GM19099 (cell line): ENCODE data around the gene UNC13B.

Source experiments
- POLR2A ChIP-seq: IDR thresholded peaks from 3 replicates; pipeline ENCODE4 v1.6.1; 2011; ENCODE audit warnings: low read depth; ENCODE audit not compliant: insufficient read length; ENCODE audit errors: extremely low read depth

Gene UNC13B

DNA sequence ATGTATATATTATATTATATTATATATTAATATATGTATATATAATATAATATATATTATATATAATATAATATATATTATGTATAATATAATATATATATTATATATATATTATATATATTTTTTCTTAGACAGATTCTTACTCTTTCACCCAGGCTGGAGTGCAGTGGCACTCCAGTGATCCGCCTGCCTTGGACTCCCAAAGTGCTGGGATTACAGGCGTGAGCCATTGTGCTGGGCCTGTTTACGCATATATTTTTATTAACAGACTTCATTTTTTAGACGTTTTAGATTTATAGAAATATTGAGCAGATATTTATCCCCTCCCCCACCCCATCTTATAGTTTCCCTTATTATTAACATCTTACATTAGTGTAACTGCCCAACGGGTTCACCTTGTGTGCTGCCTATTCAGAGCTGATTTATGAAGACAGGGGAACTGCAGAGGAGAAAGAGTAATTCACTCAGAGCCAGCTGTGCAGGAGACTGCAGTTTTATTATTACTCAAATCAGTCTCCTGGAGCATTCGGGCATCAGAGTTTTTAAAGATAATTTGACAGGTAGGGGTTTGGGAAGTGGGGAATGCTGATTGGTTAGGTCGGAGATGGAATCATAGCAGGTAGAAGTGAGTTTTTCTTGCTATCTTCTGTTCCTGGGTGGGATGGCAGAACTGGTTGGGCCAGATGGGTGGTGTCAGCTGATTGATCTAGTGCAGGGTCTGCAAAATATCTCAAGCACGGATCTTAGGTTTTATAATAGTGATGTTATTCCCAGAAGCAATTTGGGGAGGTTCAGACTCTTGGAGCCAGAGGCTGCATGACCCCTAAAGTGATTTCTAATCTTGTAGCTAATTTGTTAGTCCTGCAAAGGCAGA is 93.4 kb downstream of the UNC13B start:
- no peak for TF ChIP-seq POLR2A

DNA sequence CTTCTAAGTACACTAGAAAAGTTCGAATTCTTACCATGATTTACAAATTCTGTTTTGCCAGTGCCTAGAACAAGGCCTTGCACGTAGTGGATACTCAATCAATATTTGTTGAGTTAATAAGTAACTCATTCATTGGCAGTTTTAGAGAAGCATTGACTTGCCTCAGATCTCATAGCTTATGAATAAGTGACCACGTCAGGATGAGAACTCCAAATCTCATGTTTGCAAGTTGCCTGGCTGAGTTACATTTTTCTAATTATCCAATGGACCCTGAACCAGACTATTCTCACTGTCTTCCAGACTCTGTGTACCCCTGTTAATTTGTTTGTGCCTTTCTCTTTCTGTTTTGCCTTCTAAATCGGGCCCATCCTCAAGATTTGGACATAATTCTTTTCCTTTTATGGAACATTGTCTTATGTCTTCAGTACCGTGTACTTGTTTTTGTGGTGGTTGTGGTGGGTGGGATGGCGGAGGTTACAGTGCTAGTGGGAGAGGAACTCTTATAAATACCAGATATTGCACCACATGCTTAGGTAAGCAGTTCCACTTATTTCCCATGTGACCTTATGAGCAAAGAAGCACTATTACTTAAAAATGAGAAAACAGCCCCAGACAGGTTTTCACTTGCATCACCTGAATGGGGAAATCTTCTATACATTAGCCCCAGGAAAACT is 96.3 kb downstream of the UNC13B start:
- no peak for TF ChIP-seq POLR2A

DNA sequence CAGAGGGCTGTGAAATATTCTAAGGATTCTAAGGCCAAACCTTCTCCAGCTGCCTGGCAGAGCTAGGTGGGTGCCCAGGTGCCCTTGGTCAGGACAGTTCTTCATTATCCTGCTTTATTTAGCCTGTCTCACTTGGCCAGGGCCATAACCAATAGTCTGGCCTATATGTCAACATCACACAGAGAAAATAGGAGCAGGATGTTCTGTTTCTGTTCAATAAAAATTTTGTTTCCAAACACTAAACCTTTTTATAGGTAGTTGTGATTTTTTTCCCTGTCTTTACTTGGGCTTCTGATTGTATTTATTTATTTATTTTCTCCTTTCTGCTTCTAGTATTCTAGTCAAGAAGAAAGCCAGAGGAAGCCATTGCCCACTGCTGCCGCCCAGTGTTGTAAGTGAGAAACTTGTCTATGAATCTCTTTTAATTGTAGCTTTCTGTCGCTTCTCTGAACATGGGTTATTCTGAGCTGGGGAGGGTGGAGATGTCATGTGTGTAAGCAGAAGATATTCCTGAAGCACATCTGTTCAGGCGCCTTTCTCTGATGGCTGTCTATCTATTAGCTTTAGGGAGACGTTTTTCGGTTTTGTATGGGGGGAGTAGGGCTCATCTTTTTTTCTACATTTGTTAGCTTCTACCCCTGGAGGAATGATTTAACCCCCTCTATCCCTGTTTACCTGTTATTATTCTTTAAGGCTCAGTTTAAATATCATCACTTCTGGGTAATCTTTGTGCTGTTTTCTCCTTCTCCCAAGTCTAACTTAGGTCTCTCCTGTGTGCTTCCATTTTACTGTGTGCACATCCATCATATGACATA is 97.1 kb downstream of the UNC13B start:
- no peak for TF ChIP-seq POLR2A

DNA sequence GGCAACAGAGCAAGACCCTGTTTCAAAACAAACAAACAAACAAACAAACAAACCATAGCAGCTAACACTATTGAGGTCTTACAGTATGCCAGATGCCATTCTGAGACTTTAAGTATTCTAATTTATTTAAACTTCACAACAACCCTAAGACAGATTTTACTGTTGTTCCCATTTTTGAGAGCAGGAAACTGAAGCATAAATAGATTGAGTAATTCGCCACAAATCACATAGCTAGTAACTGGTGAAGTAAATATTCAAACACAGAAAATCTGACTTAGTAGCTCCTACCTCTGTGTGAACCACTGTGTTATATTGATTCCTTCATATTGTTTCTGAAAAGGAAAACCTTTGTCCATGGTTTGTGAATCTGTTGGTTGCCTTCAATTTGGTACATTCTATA is 98.4 kb downstream of the UNC13B start:
- no peak for TF ChIP-seq POLR2A

DNA sequence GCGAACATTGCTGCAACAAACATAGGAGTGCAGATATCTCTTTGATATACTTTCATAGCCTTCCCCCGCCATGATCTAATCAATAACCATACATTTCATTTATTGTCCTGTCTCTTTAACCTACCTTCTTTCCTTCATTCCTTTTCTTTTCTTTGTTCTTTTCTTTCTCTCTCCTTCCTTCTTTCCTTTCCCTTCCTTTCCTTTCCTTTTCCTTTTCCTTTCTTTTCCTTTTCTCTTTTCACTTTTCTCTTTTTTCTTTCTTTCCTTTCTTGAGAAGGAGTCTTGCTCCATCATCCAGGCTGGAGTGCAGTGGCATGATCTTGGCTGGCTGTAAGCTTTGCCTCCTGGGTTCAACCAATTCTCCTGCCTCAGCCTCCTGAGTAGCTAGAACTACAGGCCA is 100.3 kb downstream of the UNC13B start:
- no peak for TF ChIP-seq POLR2A

DNA sequence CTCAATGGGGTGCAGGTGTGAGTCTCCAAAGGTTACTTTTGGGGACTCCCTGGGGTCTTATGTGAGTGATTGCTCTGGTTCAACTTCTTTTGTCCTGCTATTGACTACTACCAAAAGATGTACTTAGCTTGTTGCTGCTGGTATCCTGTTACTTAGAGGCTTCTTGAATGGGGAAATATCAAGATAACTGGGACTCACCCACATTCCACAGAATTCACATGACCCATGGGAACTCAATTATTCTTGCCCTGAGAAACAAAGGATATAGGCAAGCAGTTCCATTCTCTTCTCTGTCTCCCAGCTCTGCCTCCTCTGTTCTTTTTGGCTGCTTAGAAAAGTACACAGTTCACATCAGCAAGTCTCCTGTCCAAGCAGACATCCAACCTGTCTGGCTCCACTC is 105.9 kb downstream of the UNC13B start:
- TF ChIP-seq POLR2A = no peak

DNA sequence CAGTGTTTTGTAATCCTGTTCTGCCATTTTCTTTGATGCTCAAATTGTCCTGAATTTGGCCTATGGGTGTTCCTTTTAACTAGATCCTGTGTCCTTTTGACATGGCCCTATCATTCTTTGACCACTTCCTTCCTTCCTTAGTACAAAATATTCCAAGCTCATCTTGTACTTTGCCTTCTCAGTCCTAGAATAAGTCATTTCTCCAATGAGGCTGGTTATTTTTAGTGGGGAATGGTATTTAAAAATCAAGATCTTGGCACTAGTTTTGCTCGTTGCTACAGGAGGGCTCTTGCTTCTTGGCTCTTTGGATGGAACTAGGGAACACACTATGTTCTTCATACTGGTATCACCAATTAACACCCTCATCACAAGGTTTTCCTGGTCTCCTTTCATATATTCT is 108.1 kb downstream of the UNC13B start:
- no peak for TF ChIP-seq POLR2A

DNA sequence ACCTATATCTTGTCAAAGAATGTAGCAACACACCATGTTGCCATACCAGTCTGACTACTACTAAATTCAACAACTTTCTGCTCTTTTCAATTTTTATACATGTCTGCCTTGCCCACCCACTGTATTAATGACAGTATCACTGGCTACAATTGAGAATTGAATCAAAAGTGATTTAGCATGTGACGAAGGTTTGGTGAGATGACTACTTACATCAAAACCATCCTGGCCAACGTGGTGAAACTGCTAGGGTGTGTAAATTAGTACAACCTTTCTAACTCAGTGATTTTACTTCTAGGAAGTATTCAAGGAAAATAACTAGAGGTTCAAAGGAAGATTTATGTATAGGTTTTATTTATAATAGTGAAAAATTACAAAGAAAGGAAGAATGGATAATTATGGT is 109.8 kb downstream of the UNC13B start:
- no peak for TF ChIP-seq POLR2A

DNA sequence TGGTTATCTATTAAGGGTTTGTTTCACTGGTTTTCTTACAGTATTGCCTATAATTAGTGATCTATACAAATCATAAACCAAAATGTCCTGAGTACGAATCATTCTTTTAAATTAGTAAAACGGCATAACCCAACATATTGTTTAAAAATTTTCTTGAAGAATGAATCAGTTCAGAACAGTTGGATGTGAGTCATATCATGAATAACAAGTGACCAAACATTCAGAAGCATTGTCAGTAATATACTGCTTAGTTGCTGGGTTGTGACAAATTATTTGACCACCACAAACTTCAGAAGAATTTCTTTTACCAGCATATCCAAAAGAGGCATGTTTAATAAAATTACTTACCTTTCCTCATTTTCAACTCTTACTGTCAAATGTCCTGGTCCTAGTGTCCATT is 111.2 kb downstream of the UNC13B start:
- no peak for TF ChIP-seq POLR2A

DNA sequence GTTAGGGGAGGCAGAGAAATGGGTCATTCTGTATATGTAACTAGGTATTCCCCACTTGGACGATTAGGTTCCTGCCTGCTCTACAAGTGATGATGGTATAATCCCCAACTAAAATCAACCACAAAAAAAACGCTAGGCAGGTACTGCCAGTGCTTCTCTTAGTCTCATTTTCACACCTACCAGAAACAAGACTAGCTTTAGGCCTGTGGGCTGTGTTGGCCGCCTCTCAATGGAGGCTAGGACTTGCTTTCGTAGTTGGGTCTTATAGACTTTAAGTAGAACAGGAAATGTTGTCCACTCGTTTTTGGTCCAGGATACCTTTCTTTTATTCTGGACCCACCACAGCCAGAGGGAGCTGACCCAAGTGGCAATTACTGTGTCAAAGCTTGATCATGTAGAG is 111.8 kb downstream of the UNC13B start:
- no peak for TF ChIP-seq POLR2A

DNA sequence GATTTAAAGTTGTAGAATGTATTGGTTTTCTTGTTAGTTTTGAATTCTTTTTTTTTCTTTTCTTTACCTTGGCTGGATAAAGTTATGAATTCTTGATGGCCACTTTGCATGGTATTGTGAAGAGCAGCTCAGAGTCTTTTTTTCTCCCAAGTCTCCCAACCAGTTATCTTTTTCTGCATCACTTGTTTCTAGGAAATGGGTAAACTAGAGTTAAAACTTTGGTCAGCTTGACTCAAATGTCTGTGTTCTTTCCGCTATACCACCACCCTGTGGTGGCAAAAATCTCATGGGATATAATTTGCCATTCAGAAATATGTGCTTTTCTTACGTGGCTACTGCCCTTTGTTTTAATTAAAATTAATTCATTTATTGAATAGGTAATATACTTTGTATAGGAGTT is 113.2 kb downstream of the UNC13B start:
- TF ChIP-seq POLR2A = no peak

DNA sequence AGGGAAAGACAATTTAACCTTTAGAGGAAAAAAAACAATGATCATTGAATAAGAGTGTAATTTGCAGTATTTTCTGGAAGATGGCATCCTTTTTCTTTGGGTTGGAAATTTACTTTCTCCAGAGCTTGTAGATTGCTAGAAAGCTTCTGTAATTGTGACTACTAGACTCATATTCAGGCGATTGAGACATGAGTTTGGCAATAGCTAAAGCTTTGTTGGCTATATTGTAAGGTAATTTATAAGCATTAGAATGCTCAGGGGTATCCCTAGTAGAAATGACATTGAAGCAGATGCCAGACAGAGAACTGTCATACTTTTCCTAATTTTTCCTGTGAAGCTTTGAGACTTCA is 115.3 kb downstream of the UNC13B start:
- TF ChIP-seq POLR2A = no peak

DNA sequence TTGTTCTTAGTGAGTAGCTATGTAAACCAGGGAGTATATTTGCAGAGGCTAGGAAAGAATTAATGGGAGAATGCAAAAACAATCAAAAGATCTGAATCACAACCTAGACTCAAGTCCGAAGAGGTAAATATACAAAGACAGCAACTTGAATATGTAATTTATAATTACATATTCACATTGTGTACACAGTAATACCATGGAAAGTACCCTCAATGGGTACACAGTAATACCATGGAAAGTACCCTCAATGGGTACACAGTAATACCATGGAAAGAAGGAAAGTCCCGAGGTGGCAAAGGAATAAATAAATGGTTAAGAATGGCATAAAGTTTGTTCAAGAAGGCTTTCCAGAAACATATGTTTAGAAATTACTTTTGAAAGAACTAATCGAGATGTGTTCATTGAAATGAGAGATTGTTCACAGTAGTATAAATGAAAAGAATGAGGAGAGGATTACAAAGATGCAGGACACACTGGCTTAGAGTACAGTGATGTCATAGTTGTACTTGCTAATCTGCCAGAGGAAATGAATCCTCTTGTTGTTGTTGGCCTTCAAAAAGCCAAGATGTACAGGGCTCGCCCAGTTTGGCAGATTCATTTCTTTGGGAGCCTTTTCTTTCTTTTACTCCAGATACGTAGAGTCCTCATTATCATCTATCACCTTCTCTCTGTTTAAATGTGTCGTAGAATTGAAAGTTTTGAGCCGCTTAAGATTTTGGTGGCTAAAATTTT is 116.0 kb downstream of the UNC13B start:
- no peak for TF ChIP-seq POLR2A

DNA sequence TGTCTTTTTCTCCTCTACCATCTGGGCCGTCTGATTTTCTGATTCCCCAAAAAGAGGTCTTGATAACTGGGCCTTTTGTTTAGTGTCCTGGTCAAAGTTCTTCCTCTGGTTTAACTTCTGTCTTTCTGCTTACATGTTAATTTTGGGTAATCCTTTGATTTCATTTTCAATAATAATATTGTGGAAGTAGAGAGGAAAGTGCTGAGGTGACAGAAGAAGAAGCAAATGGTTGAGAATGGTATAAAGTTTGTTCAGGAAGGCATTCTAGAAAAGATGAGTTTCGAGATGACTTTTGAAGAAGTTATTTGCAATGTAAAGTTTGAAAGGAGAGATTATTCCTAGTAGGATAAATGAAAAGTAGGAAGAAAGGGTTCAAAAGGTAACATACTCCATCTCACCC is 118.1 kb downstream of the UNC13B start:
- no peak for TF ChIP-seq POLR2A

DNA sequence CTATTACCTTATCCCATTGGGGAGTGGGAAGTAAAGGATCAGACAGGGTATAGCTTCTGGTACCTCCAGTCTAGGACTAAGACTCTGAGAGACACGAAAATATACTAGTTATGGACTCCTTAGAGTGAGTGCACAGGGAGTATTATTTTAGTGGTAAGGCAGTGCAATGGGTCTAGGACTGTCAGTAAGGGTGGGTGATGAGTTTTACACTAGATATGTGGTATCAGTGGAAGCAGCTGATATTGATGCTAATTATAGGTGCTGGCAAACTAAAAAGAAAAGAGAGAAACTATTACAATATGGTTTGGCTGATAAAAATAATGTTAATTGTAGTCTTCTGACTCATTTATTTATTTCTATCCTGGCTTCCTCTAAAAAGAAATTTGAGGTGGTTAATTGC is 118.6 kb downstream of the UNC13B start:
- TF ChIP-seq POLR2A = no peak

DNA sequence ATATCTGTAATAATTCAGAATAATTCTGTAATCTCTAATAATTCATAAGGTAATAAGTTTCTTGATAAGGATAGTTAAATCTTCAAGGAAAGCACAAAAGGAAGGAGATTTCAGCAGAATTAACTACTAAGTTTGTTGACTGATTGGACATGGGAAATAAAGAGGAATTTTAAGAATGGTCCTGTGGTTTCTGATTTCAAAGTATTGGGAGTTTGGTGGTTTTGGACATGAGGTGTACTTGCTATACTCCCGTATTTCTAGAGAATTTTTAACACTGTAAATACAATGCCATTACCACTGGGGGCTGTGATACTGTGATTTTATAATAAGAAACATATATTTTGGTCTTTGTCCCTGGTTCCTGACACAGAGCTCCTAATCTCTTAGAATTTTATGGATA is 123.9 kb downstream of the UNC13B start:
- TF ChIP-seq POLR2A = no peak

DNA sequence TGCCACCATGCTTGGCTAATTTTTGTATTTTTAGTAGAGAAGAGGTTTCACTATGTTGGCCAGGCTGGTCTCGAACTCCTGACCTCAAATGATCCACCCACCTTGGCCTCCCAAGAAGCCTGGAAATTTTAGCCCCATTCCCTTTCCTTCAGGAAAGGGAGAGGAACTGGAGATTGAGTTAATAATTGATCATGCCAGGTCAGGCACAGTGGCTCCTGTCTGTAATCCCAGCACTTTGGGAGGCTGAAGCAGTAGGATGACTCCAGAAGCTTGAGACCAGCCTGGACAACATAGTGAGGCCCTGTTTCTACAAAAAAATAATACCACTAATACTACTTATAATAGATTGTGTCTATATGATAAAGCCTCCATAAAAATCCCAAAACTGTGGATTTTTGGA is 124.6 kb downstream of the UNC13B start:
- no peak for TF ChIP-seq POLR2A
